ENCODE measurements around the gene TMEM125.

- TF ChIP-seq POLR2A (IDR thresholded peaks at IDR 0.05; ENCODE audit: low read depth, low read length) (no peak), CTCF (conservative IDR thresholded peaks at IDR 0.05; ENCODE audit: low read depth, low read length) (no peak), USF2 (IDR thresholded peaks at IDR 0.05; ENCODE audit: low read depth, low read length) (no peak), CHD1 (IDR thresholded peaks at IDR 0.05; ENCODE audit: low read depth, low read length) (no peak)
Measured at GRCh38 chr1:43306688-43307457, 37.1 kb downstream of the TMEM125 start.

All from IMR-90 (cell line).